ENCODE measurements around the gene DCLRE1C. TPM values are rescaled to one million over a fixed set of nuclear protein-coding genes. Genes with fewer than 3 reads are reported as not detected.
A peak's percentile ranks its signal among the peaks of the same experiment; 100 is the strongest.

Gene DCLRE1C
- polyA plus RNA-seq, 2 of the 4 experiments (the other 2 are of a cell fraction), result 4.6 to 8.3 TPM

GRCh38 chr10:14924013-14924412 is 29.9 kb downstream of the DCLRE1C start:
- no peak for FAIRE-seq
- no peaks in the 10 kb centered on the region for H3K9me3 ChIP-seq
- H3K27ac ChIP-seq, result no peak overlapping the region
- DNase-seq (ENCODE audit: low read depth in 1 of 2, low spot score in 1 of 2), result peak in 1 of 2 experiments; percentile 17
- ChIA-PET POLR2A (no interaction called here), CTCF (no interaction called here)
- TF ChIP-seq ESRRA (IDR thresholded peaks at IDR 0.05; ENCODE audit: borderline replicate concordance, low read length) (no peak), NPAS2 (CRISPR knock-in tag; IDR thresholded peaks at IDR 0.05; ENCODE audit: borderline replicate concordance) (no peak), HOXB5 (CRISPR knock-in tag; IDR thresholded peaks at IDR 0.05) (no peak)
- peak in 1 of 2 experiments; percentile 34; a peak in 3 of 6 replicates for ATAC-seq
- H3K4me2 ChIP-seq, result no peak overlapping the region
- 91% methylated on average over 7 of the region's 7 CpGs for WGBS (ENCODE audit: missing lambda C conversion rate)
- peaks cover 7% of the 10 kb centered on the region; the same call in 1 of the 3 replicates for H3K4me1 ChIP-seq
- no peak overlapping the region for H3K4me3 ChIP-seq

GRCh38 chr10:14918964-14919363 is 34.9 kb downstream of the DCLRE1C start:
- WGBS (ENCODE audit: missing lambda C conversion rate), result 76% methylated on average over 3 of the region's 3 CpGs
- no peak overlapping the region for H3K27ac ChIP-seq
- DNase-seq (ENCODE audit: low read depth in 1 of 2, low spot score in 1 of 2) (no peak), ATAC-seq (no peak), FAIRE-seq (no peak)
- no peak overlapping the region for H3K4me3 ChIP-seq
- TF ChIP-seq EP300 (IDR thresholded peaks at IDR 0.05), result no peak
- no peak for TF ChIP-seq RNF2 (IDR thresholded peaks at IDR 0.05; ENCODE audit: borderline replicate concordance, low read depth)
- no peak for TF ChIP-seq JUNB (IDR thresholded peaks at IDR 0.05)
- no peak for TF ChIP-seq EHF (CRISPR knock-in tag; IDR thresholded peaks at IDR 0.05)
- no peak for TF ChIP-seq E2F6 (IDR thresholded peaks at IDR 0.05; ENCODE audit: borderline replicate concordance, low read depth)
- no peak for TF ChIP-seq PHF8 (IDR thresholded peaks at IDR 0.05; ENCODE audit: borderline replicate concordance, low read depth)
- H3K9me3 ChIP-seq, result peaks cover 33% of the 10 kb centered on the region
- ChIA-PET POLR2A (no interaction called here), CTCF (no interaction called here)
- H3K4me1 ChIP-seq, result peaks cover 7% of the 10 kb centered on the region; the same call in 1 of the 3 replicates
- H3K4me2 ChIP-seq, result no peak overlapping the region

GRCh38 chr10:14917827-14918226 is 36.1 kb downstream of the DCLRE1C start:
- ATAC-seq (no peak), DNase-seq (ENCODE audit: low read depth in 1 of 2, low spot score in 1 of 2) (no peak), FAIRE-seq (peak; percentile 28)
- Histone ChIP-seq H3K9me3 (peaks cover 44% of the 10 kb centered on the region), H3K4me3 (no peak overlapping the region), H3K4me1 (peaks cover 3% of the 10 kb centered on the region; the same call in 1 of the 3 replicates), H3K4me2 (no peak overlapping the region), H3K27ac (no peak overlapping the region)
- no peak for TF ChIP-seq JUN (IDR thresholded peaks at IDR 0.05)
- TF ChIP-seq HEYL (CRISPR knock-in tag; IDR thresholded peaks at IDR 0.05), result no peak
- no peak for TF ChIP-seq MAFK (IDR thresholded peaks at IDR 0.05; ENCODE audit: partially characterized antibody)
- TF ChIP-seq MYC (IDR thresholded peaks at IDR 0.05; ENCODE audit: borderline replicate concordance, low read length), result no peak
- no peak for TF ChIP-seq TFCP2L1 (CRISPR knock-in tag; IDR thresholded peaks at IDR 0.05)
- TF ChIP-seq REST (IDR thresholded peaks at IDR 0.05), result no peak
- TF ChIP-seq HMGXB4 (CRISPR knock-in tag; IDR thresholded peaks at IDR 0.05; ENCODE audit: borderline replicate concordance), result no peak
- no peak for TF ChIP-seq RAD21 (conservative IDR thresholded peaks at IDR 0.05 in 1 of 2, IDR thresholded peaks at IDR 0.05 in 1 of 2)
- TF ChIP-seq NPAS2 (CRISPR knock-in tag; IDR thresholded peaks at IDR 0.05; ENCODE audit: borderline replicate concordance), result no peak
- TF ChIP-seq POLR2AphosphoS2 (conservative IDR thresholded peaks at IDR 0.05; ENCODE audit: low read length), result no peak
- no peak for TF ChIP-seq RNF2 (IDR thresholded peaks at IDR 0.05; ENCODE audit: borderline replicate concordance, low read depth)
- WGBS (ENCODE audit: missing lambda C conversion rate), result 91% methylated on average over 3 of the region's 3 CpGs
- POLR2A ChIA-PET, result no interaction called here
- CTCF ChIA-PET, result interaction anchor here (1.8 kb wide), 1 partner anchor 12 kb away, joined by 5 read pairs; no protein-coding TSS in a partner anchor

Data from A549 (cell line).